ENCODE data around the gene TRHDE.

- TF ChIP-seq CTCF (conservative IDR thresholded peaks at IDR 0.05; ENCODE audit: low read depth, low read length) (peak; percentile 77), EZH2 (IDR thresholded peaks at IDR 0.05; ENCODE audit: low read length, unreplicated experiment) (no peak), EZH2phosphoT487 (IDR thresholded peaks at IDR 0.05; ENCODE audit: borderline replicate concordance, low read length) (no peak)
Measured at GRCh38 chr12:72264548-72265175, 7.5 kb upstream of the TRHDE start.
